ENCODE results near the gene IL32.

- TF ChIP-seq CTCF (IDR thresholded peaks at IDR 0.05) (no peak), EZH2 (IDR thresholded peaks at IDR 0.05; ENCODE audit: borderline replicate concordance, insufficient read depth, low read depth, low read length, poor library complexity, severe bottlenecking) (no peak)
Observed at GRCh38 chr16:3115003-3115402, 49.6 kb downstream of the IL32 start.
